Measurements from ENCODE around the gene CACNA1G. TPM values are rescaled to one million over a fixed set of nuclear protein-coding genes. Genes with fewer than 3 reads are reported as not detected.

Gene CACNA1G
- total and polyA plus RNA-seq, 10 donors, result 0.02 to 1.3 (median 0.09) TPM; not detected in 1

DNA sequence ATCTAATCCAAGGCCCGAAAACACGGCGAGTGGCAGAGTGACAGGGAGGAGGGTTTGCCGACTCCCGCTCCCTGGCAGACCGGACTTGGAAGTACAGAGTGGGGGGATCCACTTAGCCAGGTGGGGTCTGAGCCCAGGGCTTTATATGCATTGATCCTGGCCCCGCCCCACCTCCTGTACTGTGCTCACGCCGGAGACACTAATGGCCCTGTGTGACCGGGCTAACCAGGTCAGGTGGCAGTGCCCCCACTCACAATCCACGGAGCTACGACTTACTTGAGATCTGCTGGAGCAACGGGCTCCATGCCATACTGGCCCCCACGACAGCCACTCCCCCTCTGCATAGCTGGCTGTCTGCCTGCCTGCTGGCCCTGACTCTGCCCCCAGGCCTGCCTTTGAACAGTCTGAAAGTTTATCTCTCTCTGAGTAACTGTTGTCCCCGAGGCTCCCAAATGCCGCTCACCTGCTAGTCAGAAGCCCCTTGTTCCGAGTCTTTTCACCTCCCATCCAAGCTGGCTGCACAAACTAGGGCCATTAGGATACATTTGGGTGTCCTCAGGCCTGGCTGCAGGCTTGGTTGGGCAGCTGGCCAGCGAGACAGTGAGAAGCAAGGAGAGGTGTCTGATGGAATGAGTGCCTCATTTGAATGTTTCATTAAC, 28.0 kb downstream of the CACNA1G start:
- 69 to 84% (median 76%) methylated on average over 18 of the region's 18 CpGs for WGBS, 5 donors
- no peaks in the 10 kb centered on the region for H3K9me3 ChIP-seq
- intact Hi-C loops (cut with DNase I; ENCODE audit: low total_unique reads), result no loop called here
- H3K27ac ChIP-seq, result no peak overlapping the region
- no peak overlapping the region for H3K4me3 ChIP-seq
- no peaks in the 10 kb centered on the region for H3K36me3 ChIP-seq
- peaks cover 0 to 22% (median 11%) of the 10 kb centered on the region in 6 donors for H3K4me1 ChIP-seq
- TF ChIP-seq, protein P1, sequence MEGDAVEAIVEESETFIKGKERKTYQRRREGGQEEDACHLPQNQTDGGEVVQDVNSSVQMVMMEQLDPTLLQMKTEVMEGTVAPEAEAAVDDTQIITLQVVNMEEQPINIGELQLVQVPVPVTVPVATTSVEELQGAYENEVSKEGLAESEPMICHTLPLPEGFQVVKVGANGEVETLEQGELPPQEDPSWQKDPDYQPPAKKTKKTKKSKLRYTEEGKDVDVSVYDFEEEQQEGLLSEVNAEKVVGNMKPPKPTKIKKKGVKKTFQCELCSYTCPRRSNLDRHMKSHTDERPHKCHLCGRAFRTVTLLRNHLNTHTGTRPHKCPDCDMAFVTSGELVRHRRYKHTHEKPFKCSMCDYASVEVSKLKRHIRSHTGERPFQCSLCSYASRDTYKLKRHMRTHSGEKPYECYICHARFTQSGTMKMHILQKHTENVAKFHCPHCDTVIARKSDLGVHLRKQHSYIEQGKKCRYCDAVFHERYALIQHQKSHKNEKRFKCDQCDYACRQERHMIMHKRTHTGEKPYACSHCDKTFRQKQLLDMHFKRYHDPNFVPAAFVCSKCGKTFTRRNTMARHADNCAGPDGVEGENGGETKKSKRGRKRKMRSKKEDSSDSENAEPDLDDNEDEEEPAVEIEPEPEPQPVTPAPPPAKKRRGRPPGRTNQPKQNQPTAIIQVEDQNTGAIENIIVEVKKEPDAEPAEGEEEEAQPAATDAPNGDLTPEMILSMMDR (IDR thresholded peaks at IDR 0.05 in 8 of 11, conservative IDR thresholded peaks at IDR 0.05 in 3 of 11), result no peak
- TF ChIP-seq POLR2A (IDR thresholded peaks at IDR 0.05) (no peak), POLR2AphosphoS5 (IDR thresholded peaks at IDR 0.05) (peak in 2 of 3 donors; percentile 14 to 23)
- H3K27me3 ChIP-seq (replicated peaks in 1 of 7), result no peaks in the 10 kb centered on the region
- DNase-seq, result no peak

GRCh38 chr17:50589095-50589705, 28.7 kb downstream of the CACNA1G start:
- H3K9me3 ChIP-seq, result no peaks in the 10 kb centered on the region
- H3K27me3 ChIP-seq (replicated peaks in 1 of 7), result no peaks in the 10 kb centered on the region
- no peak for DNase-seq
- H3K27ac ChIP-seq, result no peak overlapping the region
- TF ChIP-seq POLR2A (IDR thresholded peaks at IDR 0.05) (no peak), POLR2AphosphoS5 (IDR thresholded peaks at IDR 0.05) (no peak)
- TF ChIP-seq, protein P1 (IDR thresholded peaks at IDR 0.05 in 8 of 11, conservative IDR thresholded peaks at IDR 0.05 in 3 of 11), result no peak
- peaks cover 0 to 22% (median 11%) of the 10 kb centered on the region in 6 donors for H3K4me1 ChIP-seq
- no peak overlapping the region for H3K4me3 ChIP-seq
- 61 to 78% (median 67%) methylated on average over 10 of the region's 10 CpGs for WGBS, 5 donors
- no peaks in the 10 kb centered on the region for H3K36me3 ChIP-seq
- intact Hi-C loops (cut with DNase I; ENCODE audit: low total_unique reads), result no loop called here

- TF ChIP-seq, protein P1 (IDR thresholded peaks at IDR 0.05 in 8 of 11, conservative IDR thresholded peaks at IDR 0.05 in 3 of 11), result no peak
- TF ChIP-seq POLR2AphosphoS5 (IDR thresholded peaks at IDR 0.05) (no peak), POLR2A (IDR thresholded peaks at IDR 0.05) (no peak)
- no peak for DNase-seq
- H3K9me3 ChIP-seq, result no peaks in the 10 kb centered on the region
- H3K4me3 ChIP-seq, result no peak overlapping the region
- WGBS, 5 donors, result 92 to 96% (median 94%) methylated on average over 15 to 24 of the region's 24 CpGs
- peaks cover 0 to 2% (median 0%) of the 10 kb centered on the region in 7 donors for H3K27me3 ChIP-seq (replicated peaks in 1 of 7)
- intact Hi-C loops (cut with DNase I; ENCODE audit: low total_unique reads), result no loop called here
- H3K4me1 ChIP-seq, result peaks cover 0 to 22% (median 11%) of the 10 kb centered on the region in 6 donors
- H3K27ac ChIP-seq, result no peak overlapping the region
- no peaks in the 10 kb centered on the region for H3K36me3 ChIP-seq
Observed at GRCh38 chr17:50590946-50591737, 30.6 kb downstream of the CACNA1G start.

DNA sequence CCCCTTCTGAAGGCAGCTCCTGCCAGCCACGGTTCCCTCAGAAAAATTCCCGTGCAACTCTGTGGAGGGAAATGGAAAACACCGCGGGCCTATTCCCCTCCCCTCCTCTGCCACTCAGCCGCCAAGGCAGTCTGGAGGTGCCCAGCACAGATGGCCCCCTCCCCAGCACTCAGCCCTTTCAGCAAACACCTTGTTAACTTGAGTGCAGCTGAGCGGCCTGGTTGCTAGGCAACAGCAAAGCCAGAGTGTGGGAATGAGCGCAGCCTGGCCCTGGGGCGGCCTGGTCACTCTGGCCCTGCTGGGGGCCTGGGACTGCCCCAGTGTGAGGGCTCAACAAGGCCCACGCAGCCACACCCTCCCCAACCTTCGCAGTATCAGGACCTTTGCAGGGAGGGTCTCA, 32.8 kb downstream of the CACNA1G start:
- Histone ChIP-seq H3K36me3 (no peaks in the 10 kb centered on the region), H3K4me1 (peaks cover 0 to 22% (median 11%) of the 10 kb centered on the region in 6 donors), H3K27ac (no peak overlapping the region), H3K4me3 (no peak overlapping the region), H3K27me3 (replicated peaks in 1 of 7) (peaks cover 0 to 5% (median 0%) of the 10 kb centered on the region in 7 donors), H3K9me3 (no peaks in the 10 kb centered on the region)
- WGBS, 5 donors, result 51 to 73% (median 66%) methylated on average over 7 to 10 of the region's 10 CpGs
- intact Hi-C loops (cut with DNase I; ENCODE audit: low total_unique reads), result no loop called here
- DNase-seq, result no peak
- TF ChIP-seq POLR2A (IDR thresholded peaks at IDR 0.05), result no peak
- TF ChIP-seq, protein P1 (IDR thresholded peaks at IDR 0.05 in 8 of 11, conservative IDR thresholded peaks at IDR 0.05 in 3 of 11), result no peak
- TF ChIP-seq POLR2AphosphoS5 (IDR thresholded peaks at IDR 0.05), result no peak

All from spleen (tissue), 11 donors.